PC-3 (cell line): ENCODE data around the gene TCEA3.

Experiments used
- CTCF ChIP-seq: fragments of 300-600 bp; sonication (generic); conservative IDR thresholded peaks from 2 replicates; pipeline ENCODE4 v1.5.1; 2017; ENCODE audit warnings: antibody characterized with exemption, low read depth, mild to moderate bottlenecking, low read length
- EZH2 ChIP-seq: fragments of 300-600 bp; sonication (generic); IDR thresholded peaks from one replicate; pipeline ENCODE4 v1.6.1; 2017; ENCODE audit warnings: antibody characterized with exemption, mild to moderate bottlenecking, low read length; ENCODE audit not compliant: unreplicated experiment
- EZH2phosphoT487 ChIP-seq: fragments of 300-600 bp; sonication (generic); IDR thresholded peaks from 2 replicates; pipeline ENCODE4 v1.6.1; 2018; ENCODE audit warnings: mild to moderate bottlenecking, antibody characterized with exemption, low read length, borderline replicate concordance

GRCh38 chr1:23380719-23381118 is 43.8 kb downstream of the TCEA3 start:
- TF ChIP-seq CTCF: no peak
- TF ChIP-seq EZH2: no peak
- TF ChIP-seq EZH2phosphoT487: no peak
